ENCODE results near the gene SAFB. TPM values are rescaled to one million over a fixed set of nuclear protein-coding genes. Genes with fewer than 3 reads are reported as not detected.

SAFB gene
- total and polyA plus RNA-seq, 2 of the 13 experiments (the other 11 are each of a cell fraction or from before 2014, with no cell fraction given), result 21.0 to 28.4 TPM

DNA sequence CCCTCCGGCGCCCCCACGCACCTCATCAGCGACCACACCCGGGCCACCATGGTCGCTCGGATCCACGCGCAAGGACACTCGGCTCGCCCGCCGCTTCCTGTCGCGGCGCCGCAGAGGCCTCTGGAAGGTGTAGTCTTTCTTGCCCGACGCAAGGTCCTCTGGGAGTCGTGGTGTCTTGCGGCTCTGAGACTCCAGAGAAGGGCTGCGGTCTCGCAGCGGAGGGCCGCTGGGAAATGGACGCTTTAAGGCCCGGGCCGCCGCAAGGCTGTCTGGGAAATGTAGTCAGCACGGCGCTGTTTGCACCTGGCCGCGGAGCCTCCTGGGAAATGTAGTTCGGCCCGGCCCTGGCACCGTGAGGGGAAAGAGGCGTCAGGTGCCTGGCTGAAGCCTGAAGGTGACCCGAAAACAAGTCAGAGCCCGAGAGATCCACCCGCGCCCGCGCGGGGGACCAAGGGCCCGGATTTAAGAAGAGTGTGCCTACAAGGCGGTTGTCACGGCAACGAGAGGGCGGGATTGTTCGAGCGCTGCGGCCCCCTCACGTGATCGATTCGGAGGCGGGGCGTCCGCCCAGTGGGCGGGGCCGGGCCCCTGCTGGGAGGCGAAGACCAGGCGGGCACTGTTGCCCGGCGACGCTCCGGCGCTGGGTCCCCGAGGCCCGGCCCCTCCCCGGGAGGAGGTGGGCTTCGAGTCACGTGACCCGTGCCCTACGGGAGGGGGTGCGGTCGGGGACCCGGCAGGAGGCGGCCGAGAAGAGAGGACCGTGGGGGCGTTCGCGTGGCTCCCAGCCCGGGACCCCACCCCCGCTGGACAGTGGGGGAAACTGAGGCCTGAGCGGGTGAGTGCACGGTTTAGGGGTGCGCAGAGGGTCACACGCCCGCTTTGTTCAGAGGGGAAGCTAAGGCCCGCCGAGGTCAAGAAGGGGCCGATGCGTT, 57.8 kb downstream of the SAFB start, which contains the start of the genes HSD11B1L and MICOS13 (continued):
- TF ChIP-seq NCOA2 (CRISPR knock-in tag; IDR thresholded peaks at IDR 0.05) (no peak; the same call in 1 of the 2 replicates), FOSL2 (CRISPR knock-in tag; IDR thresholded peaks at IDR 0.05) (peak; percentile 51), NRL (CRISPR knock-in tag; IDR thresholded peaks at IDR 0.05; ENCODE audit: borderline replicate concordance) (no peak), PATZ1 (CRISPR knock-in tag; IDR thresholded peaks at IDR 0.05) (peak; percentile 47; the same call in 1 of the 2 replicates), SMC3 (IDR thresholded peaks at IDR 0.05; ENCODE audit: low read length) (no peak), ATAD3A (CRISPR knock-in tag; IDR thresholded peaks at IDR 0.05) (no peak), MTA1 (CRISPR knock-in tag; IDR thresholded peaks at IDR 0.05; ENCODE audit: borderline replicate concordance) (no peak; the same call in 1 of the 2 replicates), ONECUT2 (CRISPR knock-in tag; IDR thresholded peaks at IDR 0.05) (0 out of 2 replicates have a peak, but pooled peaks have one; percentile 13), ZSCAN20 (CRISPR knock-in tag; IDR thresholded peaks at IDR 0.05; ENCODE audit: borderline replicate concordance) (no peak), JDP2 (CRISPR knock-in tag; IDR thresholded peaks at IDR 0.05; ENCODE audit: borderline replicate concordance) (no peak), ZNF225 (CRISPR knock-in tag; IDR thresholded peaks at IDR 0.05) (no peak), SMYD3 (CRISPR knock-in tag; IDR thresholded peaks at IDR 0.05) (no peak), ZNF234 (CRISPR knock-in tag; conservative IDR thresholded peaks at IDR 0.05) (no peak), BCL6 (CRISPR knock-in tag; IDR thresholded peaks at IDR 0.05) (no peak; the same call in 1 of the 2 replicates), GMEB2 (CRISPR knock-in tag; IDR thresholded peaks at IDR 0.05; ENCODE audit: low read depth) (peak; percentile 81), SRSF1 (optimal IDR thresholded peaks at IDR 0.05; ENCODE audit: low read depth, low read length) (peak; percentile 26), NAIF1 (CRISPR knock-in tag; IDR thresholded peaks at IDR 0.05; ENCODE audit: borderline replicate concordance) (no peak), PAX8 (CRISPR knock-in tag; IDR thresholded peaks at IDR 0.05; ENCODE audit: borderline replicate concordance) (no peak)
- TF ChIP-seq, protein P1, sequence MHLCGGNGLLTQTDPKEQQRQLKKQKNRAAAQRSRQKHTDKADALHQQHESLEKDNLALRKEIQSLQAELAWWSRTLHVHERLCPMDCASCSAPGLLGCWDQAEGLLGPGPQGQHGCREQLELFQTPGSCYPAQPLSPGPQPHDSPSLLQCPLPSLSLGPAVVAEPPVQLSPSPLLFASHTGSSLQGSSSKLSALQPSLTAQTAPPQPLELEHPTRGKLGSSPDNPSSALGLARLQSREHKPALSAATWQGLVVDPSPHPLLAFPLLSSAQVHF (CRISPR knock-in tag; IDR thresholded peaks at IDR 0.05), result no peak
- TF ChIP-seq, protein P2, sequence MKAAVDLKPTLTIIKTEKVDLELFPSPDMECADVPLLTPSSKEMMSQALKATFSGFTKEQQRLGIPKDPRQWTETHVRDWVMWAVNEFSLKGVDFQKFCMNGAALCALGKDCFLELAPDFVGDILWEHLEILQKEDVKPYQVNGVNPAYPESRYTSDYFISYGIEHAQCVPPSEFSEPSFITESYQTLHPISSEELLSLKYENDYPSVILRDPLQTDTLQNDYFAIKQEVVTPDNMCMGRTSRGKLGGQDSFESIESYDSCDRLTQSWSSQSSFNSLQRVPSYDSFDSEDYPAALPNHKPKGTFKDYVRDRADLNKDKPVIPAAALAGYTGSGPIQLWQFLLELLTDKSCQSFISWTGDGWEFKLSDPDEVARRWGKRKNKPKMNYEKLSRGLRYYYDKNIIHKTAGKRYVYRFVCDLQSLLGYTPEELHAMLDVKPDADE (CRISPR knock-in tag; IDR thresholded peaks at IDR 0.05), result no peak
- TF ChIP-seq, protein P3, sequence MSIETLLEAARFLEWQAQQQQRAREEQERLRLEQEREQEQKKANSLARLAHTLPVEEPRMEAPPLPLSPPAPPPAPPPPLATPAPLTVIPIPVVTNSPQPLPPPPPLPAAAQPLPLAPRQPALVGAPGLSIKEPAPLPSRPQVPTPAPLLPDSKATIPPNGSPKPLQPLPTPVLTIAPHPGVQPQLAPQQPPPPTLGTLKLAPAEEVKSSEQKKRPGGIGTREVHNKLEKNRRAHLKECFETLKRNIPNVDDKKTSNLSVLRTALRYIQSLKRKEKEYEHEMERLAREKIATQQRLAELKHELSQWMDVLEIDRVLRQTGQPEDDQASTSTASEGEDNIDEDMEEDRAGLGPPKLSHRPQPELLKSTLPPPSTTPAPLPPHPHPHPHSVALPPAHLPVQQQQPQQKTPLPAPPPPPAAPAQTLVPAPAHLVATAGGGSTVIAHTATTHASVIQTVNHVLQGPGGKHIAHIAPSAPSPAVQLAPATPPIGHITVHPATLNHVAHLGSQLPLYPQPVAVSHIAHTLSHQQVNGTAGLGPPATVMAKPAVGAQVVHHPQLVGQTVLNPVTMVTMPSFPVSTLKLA (IDR thresholded peaks at IDR 0.05), result 0 out of 2 replicates have a peak, but pooled peaks have one; percentile 1
